ENCODE results near the gene CSMD2. TPM values are rescaled to one million over a fixed set of nuclear protein-coding genes. Genes with fewer than 3 reads are reported as not detected.

CSMD2 gene
- total and polyA plus RNA-seq, 4 experiments from 2014 or later: not detected

GRCh38 chr1:33823401-33823800, 341.6 kb downstream of the CSMD2 start:
- no peaks in the 10 kb centered on the region for H3K4me1 ChIP-seq (ENCODE audit: insufficient read depth, low read length)
- Mint-ChIP-seq H3K4me1 (no peaks in the 10 kb centered on the region), H3K36me3 (no peaks in the 10 kb centered on the region), H3K27ac (no peak overlapping the region), H3K27me3 (peaks cover 17 to 21% of the 10 kb centered on the region in 2 donors), H3K9me3 (peaks cover 0 to 3% (median 0%) of the 10 kb centered on the region in 8 donors), H3K4me3 (no peak overlapping the region)
- POLR2A ChIA-PET (ENCODE audit: partially characterized antibody): no interaction called here
- CTCF ChIA-PET (ENCODE audit: partially characterized antibody): no interaction called here
- H3K36me3 ChIP-seq (ENCODE audit: insufficient read depth, low read length): no peaks in the 10 kb centered on the region
- no peak overlapping the region for H3K4me3 ChIP-seq (ENCODE audit: low read length in 2 of 2)
- intact Hi-C loops (cut with micrococcal nuclease): no loop called here
- H3K9me3 ChIP-seq (ENCODE audit: control insufficient read depth in 1 of 2, low read length in 2 of 2): no peaks in the 10 kb centered on the region
- no peak for DNase-seq
- no peaks in the 10 kb centered on the region for H3K27me3 ChIP-seq (ENCODE audit: insufficient read depth, low read length)
- H3K27ac ChIP-seq (ENCODE audit: low read depth, low read length): no peak overlapping the region

- Histone ChIP-seq H3K27ac (ENCODE audit: low read depth, low read length) (no peak overlapping the region), H3K27me3 (ENCODE audit: insufficient read depth, low read length) (no peaks in the 10 kb centered on the region), H3K4me1 (ENCODE audit: insufficient read depth, low read length) (no peaks in the 10 kb centered on the region), H3K36me3 (ENCODE audit: insufficient read depth, low read length) (no peaks in the 10 kb centered on the region), H3K9me3 (ENCODE audit: control insufficient read depth in 1 of 2, low read length in 2 of 2) (no peaks in the 10 kb centered on the region), H3K4me3 (ENCODE audit: low read length in 2 of 2) (no peak overlapping the region)
- Mint-ChIP-seq H3K4me1 (no peaks in the 10 kb centered on the region), H3K9me3 (peaks cover 0 to 3% (median 0%) of the 10 kb centered on the region in 8 donors), H3K27me3 (peaks cover 17 to 23% of the 10 kb centered on the region in 2 donors), H3K27ac (no peak overlapping the region), H3K4me3 (no peak overlapping the region), H3K36me3 (no peaks in the 10 kb centered on the region)
- ChIA-PET POLR2A (ENCODE audit: partially characterized antibody) (no interaction called here), CTCF (ENCODE audit: partially characterized antibody) (no interaction called here)
- intact Hi-C loops (cut with micrococcal nuclease): no loop called here
- DNase-seq: no peak
Observed at GRCh38 chr1:33822396-33822795, 342.6 kb downstream of the CSMD2 start.

GRCh38 chr1:33821291-33821690, 343.7 kb downstream of the CSMD2 start:
- Histone ChIP-seq H3K4me3 (ENCODE audit: low read length in 2 of 2) (no peak overlapping the region), H3K27me3 (ENCODE audit: insufficient read depth, low read length) (no peaks in the 10 kb centered on the region), H3K27ac (ENCODE audit: low read depth, low read length) (no peak overlapping the region), H3K36me3 (ENCODE audit: insufficient read depth, low read length) (no peaks in the 10 kb centered on the region), H3K4me1 (ENCODE audit: insufficient read depth, low read length) (no peaks in the 10 kb centered on the region), H3K9me3 (ENCODE audit: control insufficient read depth in 1 of 2, low read length in 2 of 2) (no peaks in the 10 kb centered on the region)
- intact Hi-C loops (cut with micrococcal nuclease): no loop called here
- Mint-ChIP-seq H3K9me3 (peaks cover 0 to 1% (median 0%) of the 10 kb centered on the region in 8 donors), H3K4me1 (no peaks in the 10 kb centered on the region), H3K4me3 (no peak overlapping the region), H3K27me3 (peaks cover 10 to 17% of the 10 kb centered on the region in 2 donors), H3K36me3 (no peaks in the 10 kb centered on the region), H3K27ac (no peak overlapping the region)
- DNase-seq: no peak
- ChIA-PET POLR2A (ENCODE audit: partially characterized antibody) (no interaction called here), CTCF (ENCODE audit: partially characterized antibody) (no interaction called here)

- H3K9me3 ChIP-seq (ENCODE audit: control insufficient read depth in 1 of 2, low read length in 2 of 2): no peaks in the 10 kb centered on the region
- no peak overlapping the region for H3K27ac ChIP-seq (ENCODE audit: low read depth, low read length)
- no peak for DNase-seq
- Mint-ChIP-seq H3K27me3 (peaks cover 10 to 14% of the 10 kb centered on the region in 2 donors), H3K4me1 (no peaks in the 10 kb centered on the region), H3K27ac (no peak overlapping the region), H3K36me3 (no peaks in the 10 kb centered on the region), H3K9me3 (peaks cover 0 to 1% (median 0%) of the 10 kb centered on the region in 8 donors), H3K4me3 (no peak overlapping the region)
- POLR2A ChIA-PET (ENCODE audit: partially characterized antibody): no interaction called here
- intact Hi-C loops (cut with micrococcal nuclease): no loop called here
- H3K27me3 ChIP-seq (ENCODE audit: insufficient read depth, low read length): no peaks in the 10 kb centered on the region
- CTCF ChIA-PET (ENCODE audit: partially characterized antibody): no interaction called here
- no peak overlapping the region for H3K4me3 ChIP-seq (ENCODE audit: low read length in 2 of 2)
- no peaks in the 10 kb centered on the region for H3K4me1 ChIP-seq (ENCODE audit: insufficient read depth, low read length)
- H3K36me3 ChIP-seq (ENCODE audit: insufficient read depth, low read length): no peaks in the 10 kb centered on the region
Observed at GRCh38 chr1:33820804-33821203, 344.2 kb downstream of the CSMD2 start.

GRCh38 chr1:33819913-33820311, 345.1 kb downstream of the CSMD2 start:
- ChIA-PET CTCF (ENCODE audit: partially characterized antibody) (no interaction called here), POLR2A (ENCODE audit: partially characterized antibody) (no interaction called here)
- intact Hi-C loops (cut with micrococcal nuclease): no loop called here
- no peak overlapping the region for H3K4me3 Mint-ChIP-seq
- Histone ChIP-seq H3K36me3 (ENCODE audit: insufficient read depth, low read length) (no peaks in the 10 kb centered on the region), H3K27ac (ENCODE audit: low read depth, low read length) (no peak overlapping the region), H3K4me3 (ENCODE audit: low read length in 2 of 2) (no peak overlapping the region), H3K27me3 (ENCODE audit: insufficient read depth, low read length) (no peaks in the 10 kb centered on the region), H3K4me1 (ENCODE audit: insufficient read depth, low read length) (no peaks in the 10 kb centered on the region), H3K9me3 (ENCODE audit: control insufficient read depth in 1 of 2, low read length in 2 of 2) (no peaks in the 10 kb centered on the region)
- no peak for DNase-seq
- H3K9me3 Mint-ChIP-seq: peaks cover 0 to 1% (median 0%) of the 10 kb centered on the region in 8 donors
- H3K36me3 Mint-ChIP-seq: no peaks in the 10 kb centered on the region
- no peaks in the 10 kb centered on the region for H3K4me1 Mint-ChIP-seq
- H3K27me3 Mint-ChIP-seq: peaks cover 13 to 15% of the 10 kb centered on the region in 2 donors
- no peak overlapping the region for H3K27ac Mint-ChIP-seq

GRCh38 chr1:33819290-33819912, 345.6 kb downstream of the CSMD2 start:
- POLR2A ChIA-PET (ENCODE audit: partially characterized antibody): no interaction called here
- H3K27me3 Mint-ChIP-seq: peaks cover 13 to 18% of the 10 kb centered on the region in 2 donors
- H3K27me3 ChIP-seq (ENCODE audit: insufficient read depth, low read length): no peaks in the 10 kb centered on the region

GRCh38 chr1:33818071-33818470, 347.0 kb downstream of the CSMD2 start:
- Mint-ChIP-seq H3K9me3 (peaks cover 0 to 1% (median 0%) of the 10 kb centered on the region in 8 donors), H3K27me3 (peaks cover 16 to 18% of the 10 kb centered on the region in 2 donors), H3K36me3 (no peaks in the 10 kb centered on the region), H3K4me3 (no peak overlapping the region), H3K4me1 (no peaks in the 10 kb centered on the region), H3K27ac (no peak overlapping the region)
- no peaks in the 10 kb centered on the region for H3K9me3 ChIP-seq (ENCODE audit: control insufficient read depth in 1 of 2, low read length in 2 of 2)
- POLR2A ChIA-PET (ENCODE audit: partially characterized antibody): no interaction called here
- H3K27me3 ChIP-seq (ENCODE audit: insufficient read depth, low read length): no peaks in the 10 kb centered on the region
- CTCF ChIA-PET (ENCODE audit: partially characterized antibody): no interaction called here
- no peaks in the 10 kb centered on the region for H3K36me3 ChIP-seq (ENCODE audit: insufficient read depth, low read length)
- H3K27ac ChIP-seq (ENCODE audit: low read depth, low read length): no peak overlapping the region
- no peaks in the 10 kb centered on the region for H3K4me1 ChIP-seq (ENCODE audit: insufficient read depth, low read length)
- no peak for DNase-seq
- intact Hi-C loops (cut with micrococcal nuclease): no loop called here
- no peak overlapping the region for H3K4me3 ChIP-seq (ENCODE audit: low read length in 2 of 2)

More at GRCh38 chr1:33819290-33819912, 345.6 kb downstream of the CSMD2 start:
- peaks cover 0 to 1% (median 0%) of the 10 kb centered on the region in 8 donors for H3K9me3 Mint-ChIP-seq
- intact Hi-C loops (cut with micrococcal nuclease): no loop called here
- H3K27ac ChIP-seq (ENCODE audit: low read depth, low read length): no peak overlapping the region
- H3K9me3 ChIP-seq (ENCODE audit: control insufficient read depth in 1 of 2, low read length in 2 of 2): no peaks in the 10 kb centered on the region
- no peak overlapping the region for H3K27ac Mint-ChIP-seq
- no peak overlapping the region for H3K4me3 ChIP-seq (ENCODE audit: low read length in 2 of 2)
- H3K4me1 Mint-ChIP-seq: no peaks in the 10 kb centered on the region
- no peaks in the 10 kb centered on the region for H3K36me3 Mint-ChIP-seq
- CTCF ChIA-PET (ENCODE audit: partially characterized antibody): no interaction called here
- H3K4me3 Mint-ChIP-seq: no peak overlapping the region
- no peak for DNase-seq
- no peaks in the 10 kb centered on the region for H3K36me3 ChIP-seq (ENCODE audit: insufficient read depth, low read length)
- H3K4me1 ChIP-seq (ENCODE audit: insufficient read depth, low read length): no peaks in the 10 kb centered on the region

- no peaks in the 10 kb centered on the region for H3K36me3 ChIP-seq (ENCODE audit: insufficient read depth, low read length)
- no peak overlapping the region for H3K4me3 Mint-ChIP-seq
- H3K27me3 ChIP-seq (ENCODE audit: insufficient read depth, low read length): no peaks in the 10 kb centered on the region
- no peak overlapping the region for H3K4me3 ChIP-seq (ENCODE audit: low read length in 2 of 2)
- no peaks in the 10 kb centered on the region for H3K4me1 ChIP-seq (ENCODE audit: insufficient read depth, low read length)
- H3K4me1 Mint-ChIP-seq: no peaks in the 10 kb centered on the region
- ChIA-PET CTCF (ENCODE audit: partially characterized antibody) (no interaction called here), POLR2A (ENCODE audit: partially characterized antibody) (no interaction called here)
- H3K27ac ChIP-seq (ENCODE audit: low read depth, low read length): no peak overlapping the region
- H3K27me3 Mint-ChIP-seq: peaks cover 10 to 12% of the 10 kb centered on the region in 2 donors
- H3K9me3 Mint-ChIP-seq: peaks cover 0 to 2% (median 0%) of the 10 kb centered on the region in 8 donors
- H3K36me3 Mint-ChIP-seq: no peaks in the 10 kb centered on the region
- intact Hi-C loops (cut with micrococcal nuclease): no loop called here
- no peaks in the 10 kb centered on the region for H3K9me3 ChIP-seq (ENCODE audit: control insufficient read depth in 1 of 2, low read length in 2 of 2)
- no peak for DNase-seq
- H3K27ac Mint-ChIP-seq: no peak overlapping the region
Observed at GRCh38 chr1:33815061-33815460, 350.0 kb downstream of the CSMD2 start.
